Esophagus mucosa (tissue), 1 donor: ENCODE measurements around the gene SMIM11. TPM values are rescaled to one million over a fixed set of nuclear protein-coding genes. Genes with fewer than 3 reads are reported as not detected.
"Not testable (repeated sequence)": the region's sequence is repeated elsewhere in the genome, so short reads cannot be mapped to it uniquely, and the experiment has no call there.

Source experiments
- ATAC-seq: fragments of 200-7000 bp; cut with Tn5 transposase; one replicate; pipeline ENCODE4 v1.9.1; 2020
- total RNA-seq: library from RNA; stranded (reverse); gene quantifications from one replicate; pipeline ENCODE4 v1.2.4, GENCODE V29; 2023
- donor health status: DM: yes; HTN: yes; CAD: no.

SMIM11 gene
- total RNA-seq, 1 donor from 2014 or later, result 2.6 TPM

GRCh38 chr21:34355570-34355969, 19.7 kb upstream of the SMIM11 start:
- ATAC-seq, result no peak

DNA sequence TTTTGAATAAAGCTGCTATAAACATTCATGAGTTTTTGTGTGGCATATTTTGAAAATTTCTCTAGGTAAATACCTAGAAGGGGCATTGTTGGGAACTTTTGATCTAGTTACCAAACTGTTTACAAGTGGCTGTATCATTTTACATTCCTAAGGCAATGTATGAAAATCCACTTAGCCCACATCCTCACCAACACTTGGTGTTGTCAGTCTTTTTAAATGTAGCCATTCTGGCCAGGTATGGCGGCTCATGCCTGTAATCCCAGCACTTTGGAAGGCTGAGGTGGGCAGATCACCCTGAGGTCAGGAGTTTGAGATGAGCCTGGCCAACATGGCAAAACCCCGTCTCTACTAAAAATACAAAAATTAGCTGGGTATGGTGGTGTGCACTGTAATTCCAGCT, 17.4 kb upstream of the SMIM11 start:
- no peak for ATAC-seq

DNA sequence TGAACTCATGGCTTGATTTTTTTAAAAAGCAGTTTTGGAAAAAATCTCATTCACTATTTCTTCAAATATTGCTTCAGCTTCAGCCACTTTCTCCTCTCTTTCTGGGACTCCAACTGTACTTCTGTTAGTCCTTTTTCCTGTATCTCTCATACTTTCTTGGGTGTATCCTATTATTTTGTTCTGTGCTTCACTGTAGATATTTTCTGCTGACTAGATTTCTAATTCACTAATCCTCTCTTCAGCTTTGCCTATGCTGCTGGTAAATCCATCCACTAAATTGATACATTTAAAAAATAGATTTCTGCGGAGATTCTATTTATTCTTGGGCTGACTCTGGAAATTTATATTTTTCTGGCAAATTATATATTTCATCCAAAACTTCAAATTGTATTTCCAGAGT, 16.4 kb upstream of the SMIM11 start:
- ATAC-seq, result no peak

DNA sequence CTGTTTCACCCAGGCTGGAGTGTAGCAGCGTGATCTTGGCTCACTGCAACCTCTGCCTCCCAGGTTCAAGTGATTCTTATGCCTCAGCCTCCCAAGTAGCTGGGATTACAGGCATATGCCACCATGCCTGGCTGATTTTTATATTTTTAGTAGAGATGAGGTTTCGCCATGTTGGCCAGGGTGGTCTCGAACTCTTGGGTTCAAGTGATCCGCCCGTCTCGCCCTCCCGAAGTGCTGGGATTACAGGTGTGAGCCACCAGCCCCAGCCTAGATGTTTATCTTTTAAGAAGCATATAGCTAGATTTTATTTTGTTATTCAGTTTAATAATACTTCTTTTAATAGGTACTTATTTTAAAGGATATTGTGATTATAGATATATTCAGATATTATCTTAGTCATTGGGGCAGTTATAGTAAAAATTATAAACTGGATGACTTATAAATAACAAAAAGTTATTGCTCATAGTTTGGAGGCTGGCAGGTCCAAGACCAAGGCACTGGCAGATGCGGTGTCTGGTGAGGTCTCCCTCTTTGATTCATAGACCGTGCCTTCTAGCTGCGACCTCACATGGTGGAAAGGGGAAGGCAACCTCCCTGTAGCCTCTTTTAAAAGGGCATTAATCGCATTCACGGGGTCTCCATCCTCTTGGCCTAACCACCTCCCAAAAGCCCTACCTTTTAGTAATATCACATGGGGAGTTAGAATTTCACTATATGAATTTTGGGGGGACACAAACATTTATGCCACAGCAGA, 14.6 kb upstream of the SMIM11 start:
- ATAC-seq, result no peak

- ATAC-seq, result no peak
Measured at GRCh38 chr21:34362136-34362444, 13.2 kb upstream of the SMIM11 start.

DNA sequence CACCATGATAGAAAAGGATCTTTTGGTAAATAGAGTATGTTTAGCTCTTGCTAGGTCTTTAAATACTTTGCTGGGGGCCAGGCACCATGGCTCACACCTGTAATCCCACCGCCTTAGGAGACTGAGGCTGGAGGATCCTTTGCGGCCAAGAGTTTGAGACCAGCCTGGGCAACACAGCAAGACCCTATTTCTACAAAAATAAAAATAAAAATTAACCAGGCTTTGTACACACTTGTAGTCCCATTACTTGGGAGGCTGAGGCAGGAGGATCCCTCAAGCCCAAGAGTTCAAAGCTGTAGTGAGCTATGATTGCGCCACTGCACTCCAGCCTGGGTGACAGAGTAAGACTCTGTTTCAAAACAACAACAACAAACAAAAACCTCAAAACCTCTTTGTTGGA, 12.6 kb upstream of the SMIM11 start:
- ATAC-seq, result no peak

GRCh38 chr21:34363733-34364132, 11.6 kb upstream of the SMIM11 start, which contains the start of gene KCNE2:
TSS of gene KCNE2 (plus strand) at chr21:34364006. CDS start at chr21:34370479, 6,473 bp downstream.
- no peak for ATAC-seq

DNA sequence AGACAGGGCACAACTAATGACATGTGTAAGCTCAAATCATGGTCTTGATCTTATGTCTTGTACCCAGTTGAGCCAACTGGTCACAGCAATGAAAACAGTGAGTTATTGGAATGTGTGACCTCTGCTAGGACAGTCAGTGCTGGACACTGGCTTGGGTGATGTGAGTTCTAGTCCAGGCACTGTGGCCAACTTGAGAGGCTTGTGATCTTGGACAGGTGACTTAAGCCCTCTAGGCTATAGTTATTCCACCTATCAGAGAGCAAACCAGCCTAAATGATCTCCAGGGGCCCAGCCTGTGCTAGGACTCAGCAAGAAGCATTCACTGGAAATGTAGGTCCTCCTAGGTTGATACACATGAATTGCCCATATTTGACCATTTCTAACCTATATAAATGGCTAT, 10.4 kb upstream of the SMIM11 start:
- ATAC-seq, result no peak

GRCh38 chr21:34365809-34366208, 9.5 kb upstream of the SMIM11 start:
- no peak for ATAC-seq

GRCh38 chr21:34367320-34367935, 7.9 kb upstream of the SMIM11 start:
- ATAC-seq, result peak; percentile 79

DNA sequence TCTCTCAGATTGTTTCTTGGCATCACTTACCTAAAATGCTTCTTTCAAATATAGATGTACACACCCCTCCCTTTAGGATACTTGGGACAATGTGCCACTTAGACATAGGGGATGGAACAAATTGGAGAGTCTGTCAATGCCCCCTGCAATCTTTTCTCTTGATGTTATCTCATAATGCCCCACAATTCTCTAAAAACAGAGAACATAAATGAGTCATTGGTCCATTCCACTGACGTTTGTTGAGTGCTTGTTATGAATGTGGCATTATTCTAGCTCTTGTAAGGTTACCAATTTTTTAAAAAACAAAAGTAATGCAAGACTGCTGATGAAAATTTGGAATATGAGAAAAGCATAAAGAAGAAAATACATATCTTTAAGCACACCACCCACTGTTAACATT, 5.6 kb upstream of the SMIM11 start:
- ATAC-seq, result no peak

DNA sequence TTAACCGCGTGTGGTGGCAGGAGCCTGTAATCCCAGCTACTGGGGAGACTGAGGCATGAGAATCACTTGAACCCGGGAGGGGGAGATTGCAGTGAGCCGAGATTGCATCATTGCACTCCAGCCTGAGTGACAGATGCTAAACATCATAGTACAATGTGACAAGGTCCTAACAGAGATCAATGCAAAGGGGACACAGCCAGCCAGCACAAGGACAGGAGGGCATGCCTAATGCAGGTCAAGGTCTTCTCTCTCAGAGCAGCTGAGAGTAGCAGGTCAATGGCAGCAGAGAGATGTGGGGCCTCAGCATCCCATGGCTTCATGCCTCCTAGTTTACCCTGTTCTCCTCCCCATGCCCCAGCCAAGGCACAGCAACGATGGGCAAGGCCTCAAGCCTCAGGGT, 3.0 kb upstream of the SMIM11 start:
- no peak for ATAC-seq

DNA sequence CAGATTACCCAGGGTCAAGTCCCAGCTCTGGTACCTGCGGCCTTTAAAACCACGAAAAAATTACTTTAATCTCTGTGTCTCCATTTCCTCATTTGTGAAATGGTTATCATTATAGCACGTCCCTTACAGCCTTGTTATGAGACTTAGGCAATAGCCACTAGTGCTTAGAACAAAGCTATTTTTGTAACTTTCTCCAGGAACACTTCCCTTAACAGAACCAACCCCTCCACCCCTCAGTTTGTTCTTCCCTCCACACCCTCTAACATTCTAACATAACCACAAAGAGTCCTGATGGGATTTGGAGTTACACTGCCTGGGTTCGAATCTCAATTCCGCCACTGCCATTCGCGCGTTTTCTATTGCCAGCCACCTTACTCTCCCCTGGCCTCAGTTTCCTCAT, 845 bp upstream of the SMIM11 start:
- ATAC-seq, result not testable (repeated sequence)

DNA sequence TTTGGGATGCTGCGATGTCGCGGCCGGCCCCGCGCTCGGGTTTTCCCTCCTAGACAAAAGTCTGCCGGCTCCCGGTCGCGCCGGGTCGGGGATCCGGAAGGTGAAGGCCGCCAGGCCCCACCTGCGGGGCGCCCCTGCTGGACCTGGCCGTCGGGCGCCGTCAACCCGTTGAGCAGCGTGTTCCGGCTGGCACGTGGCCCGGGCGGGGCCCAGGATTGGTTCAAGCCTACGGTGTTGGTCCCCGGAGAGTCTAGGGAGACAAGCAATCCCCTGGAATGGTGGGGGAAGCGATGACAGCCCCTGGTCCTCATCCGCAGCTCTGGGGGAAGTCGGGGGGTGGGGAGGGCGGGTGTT, 289 bp downstream of the SMIM11 start:
- ATAC-seq, result peak; percentile 68

- peak; percentile 35 for ATAC-seq
Measured at GRCh38 chr21:34383138-34383537, 7.8 kb downstream of the SMIM11 start.

- ATAC-seq, result peak; percentile 68
Measured at GRCh38 chr21:34383724-34384415, 8.6 kb downstream of the SMIM11 start.

DNA sequence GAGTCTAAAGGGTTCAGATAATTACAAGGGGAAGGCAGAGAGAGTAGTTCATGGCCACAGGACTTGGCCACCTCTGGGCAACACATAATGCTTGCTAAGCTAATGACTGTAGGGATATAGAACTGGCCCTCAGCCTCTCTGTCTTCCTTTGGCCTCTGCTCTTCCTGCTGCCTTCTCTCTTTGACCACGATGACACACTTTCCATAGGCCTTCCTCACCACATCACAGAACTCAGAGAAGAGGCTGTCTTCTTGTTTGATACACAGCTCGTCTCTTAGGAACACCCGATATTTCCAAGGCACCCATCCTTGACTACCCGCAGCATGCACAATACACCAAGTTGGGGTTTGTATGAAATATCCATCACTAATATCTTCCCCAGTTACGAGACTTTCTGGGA, 25.2 kb downstream of the SMIM11 start:
- not testable (repeated sequence) for ATAC-seq

DNA sequence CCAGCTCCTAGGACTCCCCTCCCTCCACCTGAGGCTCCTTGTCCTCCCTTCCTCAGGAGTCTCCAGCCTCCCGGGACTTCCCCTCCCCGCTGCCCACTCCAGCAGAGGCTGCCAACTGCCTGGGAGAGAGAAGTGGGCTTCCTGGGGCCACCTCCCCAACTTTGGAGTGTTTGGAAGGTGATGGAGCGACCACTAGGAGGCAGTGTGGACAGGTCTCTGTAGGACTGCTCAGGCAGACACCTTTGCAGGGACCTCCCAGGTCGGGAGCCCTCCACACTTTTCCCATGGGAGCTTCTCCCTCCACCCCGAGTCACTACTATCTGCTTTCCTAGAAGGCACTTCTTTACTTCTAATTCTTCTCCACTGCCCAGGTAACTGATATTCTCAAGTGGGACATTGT, 29.4 kb downstream of the SMIM11 start:
- ATAC-seq, result not testable (repeated sequence)

GRCh38 chr21:34405686-34406085, 30.4 kb downstream of the SMIM11 start:
- ATAC-seq, result not testable (repeated sequence)

DNA sequence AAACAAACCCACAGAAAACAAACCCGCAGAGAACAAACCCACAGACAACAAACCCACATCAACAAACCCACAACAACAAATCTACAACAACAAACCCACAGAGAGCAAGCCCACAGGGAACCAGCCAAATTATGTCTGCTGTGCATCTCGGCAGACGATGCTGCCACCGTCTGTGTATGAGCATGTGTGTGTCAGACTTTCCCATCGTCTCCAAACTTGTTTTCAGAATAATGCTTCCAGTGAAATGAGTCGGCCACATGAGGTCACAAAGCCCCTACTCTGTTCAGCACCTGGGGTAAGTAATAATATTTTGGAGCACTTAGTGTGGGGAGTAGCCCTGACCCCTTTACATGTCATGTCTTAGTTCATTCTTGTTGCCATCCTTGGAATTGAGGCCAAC, 30.8 kb downstream of the SMIM11 start:
- not testable (repeated sequence) for ATAC-seq

GRCh38 chr21:34406676-34407075, 31.4 kb downstream of the SMIM11 start:
- ATAC-seq, result not testable (repeated sequence)

DNA sequence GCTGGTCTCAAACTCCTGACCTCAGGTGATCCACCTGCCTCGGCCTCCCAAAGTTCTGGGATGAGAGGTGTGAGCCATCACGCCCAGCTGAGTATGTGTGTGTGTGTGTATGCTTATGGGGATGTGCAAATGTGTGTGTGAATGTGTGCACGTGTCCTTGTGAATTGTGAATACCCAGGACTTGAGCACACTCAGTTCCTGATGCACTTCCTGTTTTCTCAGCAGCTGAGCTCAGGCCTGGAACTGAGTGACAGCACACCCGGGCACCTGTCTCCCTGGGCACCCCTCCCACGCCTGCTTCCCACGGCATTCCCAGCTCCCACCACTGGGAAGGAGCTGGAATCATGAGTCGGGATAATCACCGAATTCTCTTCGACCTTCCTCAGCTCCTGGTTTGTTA, 32.0 kb downstream of the SMIM11 start:
- not testable (repeated sequence) for ATAC-seq

- ATAC-seq, result not testable (repeated sequence)
Measured at GRCh38 chr21:34417448-34418077, 42.3 kb downstream of the SMIM11 start.
